Gastrocnemius medialis (tissue), 4 donors: ENCODE measurements around the gene ATP6V0A1. TPM values are rescaled to one million over a fixed set of nuclear protein-coding genes. Genes with fewer than 3 reads are reported as not detected.
"Not testable (repeated sequence)": the region's sequence is repeated elsewhere in the genome, so short reads cannot be mapped to it uniquely, and the experiment has no call there.

ENCODE experiments used
- ATAC-seq, 2 donors: fragments of 150-250 bp; one replicate each; pipeline ENCODE4 v1.9.1; 2016
- DNase-seq, 2 donors: peaks; one replicate each; pipeline ENCODE4 v3.0.0-alpha.2; 2019
- H3K27ac ChIP-seq, 4 donors: fragments of 200-600 bp; sonication (generic); 1 replicate in 1 of 4; 2 replicates in 3 of 4; pipeline ENCODE4 v1.5.1; 2016 to 2018; ENCODE audit warnings: mild to moderate bottlenecking in 2 of 4, moderate library complexity in 1 of 4
- H3K27me3 ChIP-seq, 3 donors: fragments of 200-600 bp; sonication (generic) in 2 of 3; 1 replicate in 1 of 3; 2 replicates in 2 of 3; pipeline versions ENCODE4 v1.5.1 to v1.6.0; 2016 to 2019; ENCODE audit warnings: mild to moderate bottlenecking in 1 of 3, moderate library complexity in 1 of 3
- H3K36me3 ChIP-seq, 2 donors: fragments of 200-600 bp; sonication (generic) in 1 of 2; one replicate each; pipeline ENCODE4 v1.5.1; 2017 to 2018
- H3K4me1 ChIP-seq, 2 donors: fragments of 200-600 bp; sonication (generic) in 1 of 2; one replicate each; pipeline ENCODE4 v1.5.1; 2016 to 2017; ENCODE audit warnings: mild to moderate bottlenecking in 2 of 2
- H3K4me3 ChIP-seq, 4 donors: fragments of 200-600 bp; sonication (generic) in 3 of 4; 1 replicate in 1 of 4; 2 replicates in 3 of 4; pipeline ENCODE4 v1.5.1; 2016 to 2019; ENCODE audit warnings: mild to moderate bottlenecking in 2 of 4
- H3K9me3 ChIP-seq, 3 donors: fragments of 200-600 bp; sonication (generic) in 2 of 3; 1 replicate in 1 of 3; 2 replicates in 2 of 3; pipeline ENCODE4 v1.5.1; 2016 to 2019
- CTCF ChIP-seq, 5 experiments: fragments of 450-650 bp in 3 of 5; fragments of 200-600 bp in 2 of 5; sonication (generic) in 2 of 5; IDR thresholded peaks in 4 of 5; conservative IDR thresholded peaks in 1 of 5; 1 replicate in 4 of 5; 2 replicates in 1 of 5; pipeline ENCODE4 v1.5.1; 2016 to 2019; ENCODE audit warnings: antibody characterized with exemption in 5 of 5, mild to moderate bottlenecking in 3 of 5, moderate library complexity in 3 of 5
- POLR2A ChIP-seq, 2 donors: fragments of 450-650 bp; IDR thresholded peaks; one replicate each; pipeline ENCODE4 v1.6.1; 2017; ENCODE audit warnings: antibody characterized with exemption in 2 of 2, mild to moderate bottlenecking in 2 of 2, moderate library complexity in 2 of 2
- in situ Hi-C, 4 donors: fragments of 200-750 bp; cut with MboI; loops; one replicate each; pipeline versions ENCODE4 v1.15.0 to v1.8.0; 2017; ENCODE audit warnings: low sequenced_read_pairs in 4 of 4
- intact Hi-C: fragments of 100-400 bp; cut with DNase I; formaldehyde crosslinking; loops from one replicate; pipeline ENCODE4 v1.15.1; 2023; ENCODE audit warnings: low total_unique reads
- total RNA-seq, 4 donors: library from RNA; depleted of rRNA; stranded (reverse); fragments of >200 nt; gene quantifications; one replicate each; pipeline versions ENCODE4 v1.1.0 to v1.2.3, GENCODE V29; 2016

Gene ATP6V0A1
- total RNA-seq, 4 donors from 2014 or later, result 65.3 to 138 (median 95.3) TPM

DNA sequence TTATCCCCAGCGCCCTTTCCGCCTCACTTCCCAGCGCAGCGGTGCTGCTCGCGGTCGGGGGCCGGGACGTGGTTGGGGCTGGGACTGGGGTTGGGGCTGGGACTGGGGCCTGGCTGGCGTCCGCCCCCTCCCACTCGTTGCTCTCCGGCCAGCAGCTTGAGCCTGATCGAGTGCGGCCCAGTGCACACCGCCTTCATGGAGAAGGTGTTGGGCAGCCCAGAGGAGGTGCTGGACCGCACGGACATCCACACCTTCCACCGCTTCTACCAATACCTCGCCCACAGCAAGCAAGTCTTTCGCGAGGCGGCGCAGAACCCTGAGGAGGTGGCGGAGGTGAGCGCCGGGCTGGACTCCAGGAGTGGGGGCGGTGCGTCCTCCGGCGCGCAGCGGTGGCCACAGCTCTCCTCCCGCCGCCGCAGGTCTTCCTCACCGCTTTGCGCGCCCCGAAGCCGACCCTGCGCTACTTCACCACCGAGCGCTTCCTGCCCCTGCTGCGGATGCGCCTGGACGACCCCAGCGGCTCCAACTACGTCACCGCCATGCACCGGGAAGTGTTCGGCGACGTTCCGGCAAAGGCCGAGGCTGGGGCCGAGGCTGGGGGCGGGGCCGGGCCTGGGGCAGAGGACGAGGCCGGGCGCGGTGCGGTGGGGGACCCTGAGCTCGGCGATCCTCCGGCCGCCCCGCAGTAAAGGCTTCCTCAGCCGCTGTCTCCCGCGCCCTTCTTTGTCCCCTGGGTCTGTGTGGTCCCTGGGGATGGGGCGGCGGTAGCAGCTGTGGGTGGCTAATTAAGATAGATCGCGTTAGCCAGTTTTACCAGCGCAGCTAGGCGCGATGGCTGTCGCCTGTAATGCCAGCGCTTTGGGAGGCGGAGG, 95.8 kb downstream of the ATP6V0A1 start:
- ATAC-seq (peak; percentile 89), DNase-seq (peak; percentile 76 to 78)
- peak overlapping the region; percentile 87 to 91 (median 90) for H3K27ac ChIP-seq
- in situ Hi-C loops, result no loop called here
- H3K36me3 ChIP-seq, result no peaks in the 10 kb centered on the region
- peak; percentile 72 for TF ChIP-seq POLR2A (IDR thresholded peaks at IDR 0.05)
- TF ChIP-seq CTCF (IDR thresholded peaks at IDR 0.05 in 4 of 5, conservative IDR thresholded peaks at IDR 0.05 in 1 of 5), result no peak
- H3K4me1 ChIP-seq, result peaks cover 13 to 18% of the 10 kb centered on the region in 2 donors
- no peaks in the 10 kb centered on the region for H3K9me3 ChIP-seq
- no peaks in the 10 kb centered on the region for H3K27me3 ChIP-seq
- peak overlapping the region; percentile 73 to 97 (median 94) for H3K4me3 ChIP-seq
- intact Hi-C loops, result loop anchor here (2.0 kb wide), 1 partner anchor 18 kb away; the partner anchor contains the start of gene NAGLU

DNA sequence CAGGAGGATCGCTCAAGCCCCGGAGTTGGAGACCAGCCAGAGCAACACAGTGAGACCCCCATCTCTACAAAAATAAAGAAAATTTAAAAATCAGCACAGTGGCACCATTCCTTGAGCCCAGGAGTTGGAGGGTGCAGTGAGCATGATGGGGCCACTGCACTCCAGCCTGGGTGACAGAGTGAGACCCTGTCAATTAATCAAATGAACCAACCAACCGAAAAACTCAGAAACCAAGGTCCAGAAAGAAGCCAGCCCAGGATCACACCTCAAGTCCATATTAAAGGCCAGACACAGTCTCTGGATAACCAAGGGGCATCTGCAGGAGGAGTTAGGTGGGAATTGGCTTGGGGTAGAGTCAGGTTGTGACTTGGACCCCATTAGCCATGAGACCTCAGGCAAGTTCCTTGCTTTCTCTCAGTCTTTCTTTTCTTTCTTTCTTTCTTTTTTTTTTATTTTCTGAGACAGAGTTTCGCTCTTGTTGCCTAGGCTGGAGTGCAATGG, 96.5 kb downstream of the ATP6V0A1 start:
- Histone ChIP-seq H3K4me1 (peaks cover 13 to 18% of the 10 kb centered on the region in 2 donors), H3K36me3 (no peaks in the 10 kb centered on the region), H3K27me3 (no peaks in the 10 kb centered on the region), H3K27ac (peak overlapping the region; percentile 87 to 91 (median 90)), H3K9me3 (no peaks in the 10 kb centered on the region), H3K4me3 (peak overlapping the region; percentile 73 to 97 (median 94))
- ATAC-seq (no peak), DNase-seq (no peak)
- in situ Hi-C loops, result no loop called here
- intact Hi-C loops, result loop anchor here (2.0 kb wide), 1 partner anchor 18 kb away; the partner anchor contains the start of gene NAGLU
- no peak for TF ChIP-seq CTCF (IDR thresholded peaks at IDR 0.05 in 4 of 5, conservative IDR thresholded peaks at IDR 0.05 in 1 of 5)
- TF ChIP-seq POLR2A (IDR thresholded peaks at IDR 0.05), result no peak

- DNase-seq, H3K4me3 ChIP-seq, in situ Hi-C loops, H3K9me3 ChIP-seq, ATAC-seq, H3K36me3 ChIP-seq, H3K27me3 ChIP-seq: not testable (repeated sequence)
- Histone ChIP-seq H3K27ac (peak overlapping the region in 1 of 4 donors; percentile 91), H3K4me1 (peaks cover 13 to 18% of the 10 kb centered on the region in 2 donors)
- intact Hi-C loops, result loop anchor here (2.0 kb wide), 1 partner anchor 19 kb away; the partner anchor contains the start of gene NAGLU
Measured at GRCh38 chr17:42555961-42556617, 97.4 kb downstream of the ATP6V0A1 start.

DNA sequence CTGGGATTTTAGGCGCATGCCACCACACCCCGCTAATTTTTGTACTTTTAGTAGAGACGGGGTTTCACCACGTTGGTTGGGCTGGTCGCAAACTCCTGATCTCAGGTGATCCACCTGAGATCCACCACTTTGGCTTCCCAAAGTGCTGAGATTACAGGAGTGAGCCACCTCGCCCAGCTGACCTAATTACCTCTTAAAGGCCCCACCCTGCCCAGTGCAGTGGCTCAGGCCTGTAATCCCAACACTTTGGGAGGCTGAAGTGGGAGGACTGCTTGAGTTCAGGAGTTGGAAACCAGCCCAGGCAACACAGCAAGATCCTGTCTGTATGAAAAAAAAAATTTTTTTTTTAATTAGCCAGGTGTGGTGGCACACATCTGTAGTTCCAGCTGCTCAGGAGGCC, 100.4 kb downstream of the ATP6V0A1 start:
- TF ChIP-seq POLR2A (IDR thresholded peaks at IDR 0.05), result no peak
- no peak for TF ChIP-seq CTCF (IDR thresholded peaks at IDR 0.05 in 4 of 5, conservative IDR thresholded peaks at IDR 0.05 in 1 of 5)
- Histone ChIP-seq H3K4me1 (peaks cover 26 to 29% of the 10 kb centered on the region in 2 donors), H3K27me3 (no peaks in the 10 kb centered on the region), H3K4me3 (no peak overlapping the region), H3K27ac (no peak overlapping the region), H3K9me3 (no peaks in the 10 kb centered on the region), H3K36me3 (no peaks in the 10 kb centered on the region)
- no peak for ATAC-seq
- no peak for DNase-seq
- intact Hi-C loops (no loop called here), in situ Hi-C loops (no loop called here)

DNA sequence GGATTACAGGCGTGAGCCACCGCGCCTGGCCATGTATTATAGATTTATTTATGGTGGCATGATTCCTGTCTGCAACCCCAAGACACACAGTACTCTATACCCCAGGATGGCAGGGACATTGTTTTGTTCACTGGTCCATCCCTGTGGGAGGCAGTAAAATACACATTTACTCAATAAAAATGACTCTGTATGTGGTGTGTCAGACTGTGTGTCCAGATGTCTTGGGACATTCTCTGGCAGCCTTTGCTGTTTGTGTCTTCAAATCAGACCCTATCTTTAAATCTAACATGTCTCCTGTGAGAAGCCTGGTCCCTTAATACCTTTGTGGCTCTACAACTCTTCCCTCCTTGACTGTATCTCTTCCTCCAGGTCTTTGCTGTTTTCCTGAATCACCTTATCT, 101.6 kb downstream of the ATP6V0A1 start:
- no peak for TF ChIP-seq POLR2A (IDR thresholded peaks at IDR 0.05)
- no peak for DNase-seq
- peak overlapping the region in 2 of 4 donors; percentile 14 to 31 for H3K27ac ChIP-seq

More for the DNA sequence above, 101.6 kb downstream of the ATP6V0A1 start:
- in situ Hi-C loops (no loop called here), intact Hi-C loops (no loop called here)
- no peak for ATAC-seq
- Histone ChIP-seq H3K4me1 (peaks cover 21 to 25% of the 10 kb centered on the region in 2 donors), H3K4me3 (no peak overlapping the region), H3K36me3 (peaks cover 0 to 10% of the 10 kb centered on the region in 2 donors), H3K9me3 (no peaks in the 10 kb centered on the region), H3K27me3 (no peaks in the 10 kb centered on the region)
